ENCODE measurements around the gene CAMK4. TPM values are rescaled to one million over a fixed set of nuclear protein-coding genes. Genes with fewer than 3 reads are reported as not detected.

Gene CAMK4
- polyA plus RNA-seq, 1 donor (not counting 4 experiments of a cell fraction or from before 2014, with no cell fraction given) = 0.45 TPM

DNA sequence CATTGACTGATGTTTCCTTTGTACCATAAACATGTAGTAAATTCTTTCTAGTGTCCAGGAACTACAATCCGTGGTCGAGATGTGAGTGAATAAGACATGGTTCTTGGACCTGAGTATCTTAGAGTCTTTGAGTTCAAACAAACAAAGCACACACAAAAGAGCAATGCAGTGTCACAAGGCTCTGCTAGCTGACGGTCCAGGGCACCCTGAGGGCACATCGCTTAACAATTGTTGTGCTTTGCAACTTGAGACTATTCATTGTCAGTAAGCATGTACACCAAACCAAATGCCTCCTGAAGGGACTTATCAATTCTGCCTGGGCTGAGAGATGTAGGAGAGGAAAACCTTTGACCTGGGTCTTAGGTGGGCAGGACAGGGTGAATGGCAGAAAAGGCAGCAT lies 84.8 kb downstream of the CAMK4 start:
- Histone ChIP-seq H3K9me1 (ENCODE audit: control insufficient read depth, extremely low read depth, insufficient read depth, low read length) (no peaks in the 10 kb centered on the region), H4K20me1 (ENCODE audit: control insufficient read depth, extremely low read depth, insufficient read depth, low read length) (no peaks in the 10 kb centered on the region), H3K4me1 (ENCODE audit: control insufficient read depth, extremely low read depth, insufficient read depth, low read length) (no peaks in the 10 kb centered on the region), H2AFZ (ENCODE audit: control insufficient read depth, low read length) (no peak overlapping the region), H3K36me3 (ENCODE audit: control insufficient read depth in 2 of 2, extremely low read depth in 1 of 2, insufficient read depth in 2 of 2, low read length in 2 of 2) (no peaks in the 10 kb centered on the region), H3K9me3 (ENCODE audit: control insufficient read depth, low read depth, low read length) (no peaks in the 10 kb centered on the region), H3K79me2 (ENCODE audit: control insufficient read depth, insufficient read depth, low read length) (no peaks in the 10 kb centered on the region), H3K9ac (ENCODE audit: control insufficient read depth, extremely low read depth, insufficient read depth, low read length) (no peak overlapping the region), H3K4me2 (ENCODE audit: control insufficient read depth, extremely low read depth, insufficient read depth, low read depth, low read length) (no peak overlapping the region), H3K4me3 (ENCODE audit: control insufficient read depth in 2 of 3, extremely low read depth in 1 of 3, insufficient read depth in 2 of 3, low read depth in 1 of 3, low read length in 3 of 3) (no peak overlapping the region), H3K27ac (ENCODE audit: control insufficient read depth, insufficient read depth, low read length) (no peak overlapping the region), H3K27me3 (ENCODE audit: control insufficient read depth, extremely low read depth, insufficient read depth, low read length) (no peaks in the 10 kb centered on the region)
- FAIRE-seq = no peak
- no peak for DNase-seq (ENCODE audit: low read depth, low spot score)
- dilution Hi-C loops (cut with MboI; ENCODE audit: extremely low pct_ligation_motif_present, low sequenced_read_pairs) = no loop called here
- TF ChIP-seq, protein P1, sequence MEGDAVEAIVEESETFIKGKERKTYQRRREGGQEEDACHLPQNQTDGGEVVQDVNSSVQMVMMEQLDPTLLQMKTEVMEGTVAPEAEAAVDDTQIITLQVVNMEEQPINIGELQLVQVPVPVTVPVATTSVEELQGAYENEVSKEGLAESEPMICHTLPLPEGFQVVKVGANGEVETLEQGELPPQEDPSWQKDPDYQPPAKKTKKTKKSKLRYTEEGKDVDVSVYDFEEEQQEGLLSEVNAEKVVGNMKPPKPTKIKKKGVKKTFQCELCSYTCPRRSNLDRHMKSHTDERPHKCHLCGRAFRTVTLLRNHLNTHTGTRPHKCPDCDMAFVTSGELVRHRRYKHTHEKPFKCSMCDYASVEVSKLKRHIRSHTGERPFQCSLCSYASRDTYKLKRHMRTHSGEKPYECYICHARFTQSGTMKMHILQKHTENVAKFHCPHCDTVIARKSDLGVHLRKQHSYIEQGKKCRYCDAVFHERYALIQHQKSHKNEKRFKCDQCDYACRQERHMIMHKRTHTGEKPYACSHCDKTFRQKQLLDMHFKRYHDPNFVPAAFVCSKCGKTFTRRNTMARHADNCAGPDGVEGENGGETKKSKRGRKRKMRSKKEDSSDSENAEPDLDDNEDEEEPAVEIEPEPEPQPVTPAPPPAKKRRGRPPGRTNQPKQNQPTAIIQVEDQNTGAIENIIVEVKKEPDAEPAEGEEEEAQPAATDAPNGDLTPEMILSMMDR (optimal IDR thresholded peaks at IDR 0.05 in 1 of 3, IDR thresholded peaks at IDR 0.05 in 1 of 3, conservative IDR thresholded peaks at IDR 0.05 in 1 of 3; ENCODE audit: extremely low read depth in 1 of 3, insufficient read depth in 2 of 3, low read length in 3 of 3) = no peak

GRCh38 chr5:111309384-111309783 lies 85.2 kb downstream of the CAMK4 start:
- Histone ChIP-seq H3K4me2 (ENCODE audit: control insufficient read depth, extremely low read depth, insufficient read depth, low read depth, low read length) (no peak overlapping the region), H3K4me3 (ENCODE audit: control insufficient read depth in 2 of 3, extremely low read depth in 1 of 3, insufficient read depth in 2 of 3, low read depth in 1 of 3, low read length in 3 of 3) (no peak overlapping the region), H3K27me3 (ENCODE audit: control insufficient read depth, extremely low read depth, insufficient read depth, low read length) (no peaks in the 10 kb centered on the region), H4K20me1 (ENCODE audit: control insufficient read depth, extremely low read depth, insufficient read depth, low read length) (no peaks in the 10 kb centered on the region), H3K9me1 (ENCODE audit: control insufficient read depth, extremely low read depth, insufficient read depth, low read length) (no peaks in the 10 kb centered on the region), H3K4me1 (ENCODE audit: control insufficient read depth, extremely low read depth, insufficient read depth, low read length) (no peaks in the 10 kb centered on the region), H3K27ac (ENCODE audit: control insufficient read depth, insufficient read depth, low read length) (no peak overlapping the region), H3K79me2 (ENCODE audit: control insufficient read depth, insufficient read depth, low read length) (no peaks in the 10 kb centered on the region), H3K9ac (ENCODE audit: control insufficient read depth, extremely low read depth, insufficient read depth, low read length) (no peak overlapping the region), H3K36me3 (ENCODE audit: control insufficient read depth in 2 of 2, extremely low read depth in 1 of 2, insufficient read depth in 2 of 2, low read length in 2 of 2) (no peaks in the 10 kb centered on the region), H3K9me3 (ENCODE audit: control insufficient read depth, low read depth, low read length) (no peaks in the 10 kb centered on the region), H2AFZ (ENCODE audit: control insufficient read depth, low read length) (no peak overlapping the region)
- dilution Hi-C loops (cut with MboI; ENCODE audit: extremely low pct_ligation_motif_present, low sequenced_read_pairs) = no loop called here
- DNase-seq (ENCODE audit: low read depth, low spot score) (no peak), FAIRE-seq (no peak)
- TF ChIP-seq, protein P1 (optimal IDR thresholded peaks at IDR 0.05 in 1 of 3, IDR thresholded peaks at IDR 0.05 in 1 of 3, conservative IDR thresholded peaks at IDR 0.05 in 1 of 3; ENCODE audit: extremely low read depth in 1 of 3, insufficient read depth in 2 of 3, low read length in 3 of 3) = no peak
- TF ChIP-seq EZH2 (IDR thresholded peaks at IDR 0.05; ENCODE audit: low read length) = no peak

Data from keratinocyte (primary cell).